Calu3 (cell line): ENCODE measurements around the gene UTS2R. TPM values are rescaled to one million over a fixed set of nuclear protein-coding genes. Genes with fewer than 3 reads are reported as not detected.
A peak's percentile ranks its signal among the peaks of the same experiment; 100 is the strongest.

Experiments used
- BruUV-seq: library from RNA; stranded (reverse); fragments of 400-500 nt; replicated peaks from 2 replicates; lab custom pipeline; 2021; lab: Mats Ljungman, UMichigan
- CTCF ChIA-PET: fragments of 300-600 bp; sonication (Branson Sonifier 250); formaldehyde crosslinking; loops from one replicate; lab custom pipeline; 2022; ENCODE audit warnings: antibody characterized with exemption; lab: Charles Lee
- DNase-seq: peaks from one replicate; pipeline ENCODE4 v3.0.0; 2022
- H3K27ac Mint-ChIP-seq: one replicate; pipeline ENCODE4 v1.8.0; 2022; ENCODE audit warnings: mixed read lengths; ENCODE audit not compliant: unreplicated experiment
- H3K27me3 Mint-ChIP-seq: one replicate; pipeline ENCODE4 v1.8.0; 2022; ENCODE audit warnings: mixed read lengths; ENCODE audit not compliant: unreplicated experiment
- H3K36me3 Mint-ChIP-seq: one replicate; pipeline ENCODE4 v1.8.0; 2022; ENCODE audit warnings: mild to moderate bottlenecking, moderate library complexity, mixed read lengths; ENCODE audit not compliant: insufficient read depth, unreplicated experiment
- H3K4me1 Mint-ChIP-seq: one replicate; pipeline ENCODE4 v1.8.0; 2022; ENCODE audit warnings: mild to moderate bottlenecking, low read depth, mixed read lengths; ENCODE audit not compliant: unreplicated experiment
- H3K4me3 Mint-ChIP-seq: one replicate; pipeline ENCODE4 v1.8.0; 2022; ENCODE audit warnings: mild to moderate bottlenecking, low read depth, moderate library complexity, mixed read lengths; ENCODE audit not compliant: unreplicated experiment
- H3K9me3 Mint-ChIP-seq: one replicate; pipeline ENCODE4 v1.8.0; 2022; ENCODE audit warnings: low read depth, mixed read lengths; ENCODE audit not compliant: unreplicated experiment
- CTCF ChIP-seq: fragments of 200-600 bp; IDR thresholded peaks from one replicate; pipeline ENCODE4 v1.8.0; 2022; ENCODE audit warnings: antibody characterized with exemption; ENCODE audit not compliant: unreplicated experiment
- intact Hi-C: fragments of 100-400 bp; cut with micrococcal nuclease; formaldehyde crosslinking; loops from one replicate; pipeline ENCODE4 v1.10.0; 2022; ENCODE audit not compliant: unreplicated experiment
- total RNA-seq: library from RNA; stranded (reverse); gene quantifications from 2 replicates; pipeline ENCODE4 v1.2.3, GENCODE V29; 2022

The UTS2R gene
- total RNA-seq, 1 experiment from 2014 or later, result not detected

- DNase-seq, result peak; percentile 48
- Mint-ChIP-seq H3K9me3 (no peaks in the 10 kb centered on the region), H3K36me3 (peaks cover 1% of the 10 kb centered on the region), H3K27me3 (no peaks in the 10 kb centered on the region), H3K4me1 (no peaks in the 10 kb centered on the region), H3K4me3 (no peak overlapping the region), H3K27ac (no peak overlapping the region)
- no TSS peak for BruUV-seq
- CTCF ChIA-PET, result no interaction called here
- TF ChIP-seq CTCF, result peak; percentile 60
- intact Hi-C loops, result no loop called here
Observed at GRCh38 chr17:82424001-82424862, 52.7 kb downstream of the UTS2R start.

GRCh38 chr17:82424863-82425159 is 53.2 kb downstream of the UTS2R start:
- no peak overlapping the region for H3K4me3 Mint-ChIP-seq
- no peak for TF ChIP-seq CTCF
- CTCF ChIA-PET, result no interaction called here
- no TSS peak for BruUV-seq
- no peaks in the 10 kb centered on the region for H3K36me3 Mint-ChIP-seq
- intact Hi-C loops, result no loop called here
- H3K27ac Mint-ChIP-seq, result no peak overlapping the region
- DNase-seq, result no peak
- no peaks in the 10 kb centered on the region for H3K4me1 Mint-ChIP-seq
- H3K9me3 Mint-ChIP-seq, result no peaks in the 10 kb centered on the region
- H3K27me3 Mint-ChIP-seq, result no peaks in the 10 kb centered on the region

Other genes with a start within 250 kb of the UTS2R start
- gene CCDC57, start 158.9 kb upstream of the UTS2R start, total RNA-seq, result 69.9 and 76.8 TPM in 2 replicates
- gene SLC16A3, start 142.7 kb upstream of the UTS2R start, total RNA-seq, result 44.7 and 47.2 TPM in 2 replicates
- 157 and 160 TPM in 2 replicates for gene CSNK1D, start 98.1 kb upstream of the UTS2R start, total RNA-seq
- 0.34 TPM in 1 of 2 replicates, not detected in the other for gene CD7, start 54.2 kb upstream of the UTS2R start, total RNA-seq
- gene SECTM1, start 38.0 kb upstream of the UTS2R start, total RNA-seq, result 10.4 and 13.4 TPM in 2 replicates
- not detected in 2 replicates for gene TEX19, start 12.5 kb upstream of the UTS2R start, total RNA-seq
- gene HEXD, start 46.6 kb downstream of the UTS2R start, total RNA-seq, result 30.7 and 36.0 TPM in 2 replicates
- gene OGFOD3, start 46.8 kb downstream of the UTS2R start, total RNA-seq, result 29.0 and 38.0 TPM in 2 replicates
- gene CYBC1, start 79.0 kb downstream of the UTS2R start, total RNA-seq, result 78.1 and 80.3 TPM in 2 replicates
- 38.1 and 39.4 TPM in 2 replicates for gene NARF, start 87.0 kb downstream of the UTS2R start, total RNA-seq
- 96.2 TPM in 2 replicates for gene FOXK2, start 148.0 kb downstream of the UTS2R start, total RNA-seq